Body of pancreas (tissue), 4 donors: ENCODE measurements around the gene HOXA13.

Experiments
- POLR2A ChIP-seq, 3 donors: fragments of 450-650 bp; IDR thresholded peaks; one replicate each; pipeline ENCODE4 v1.6.1; 2016; ENCODE audit warnings: antibody characterized with exemption in 3 of 3, mild to moderate bottlenecking in 2 of 3
- TF ChIP-seq, protein P1 (sequence below), 7 experiments: fragments of 450-650 bp in 4 of 7; fragments of 200-600 bp in 3 of 7; sonication (generic) in 3 of 7; IDR thresholded peaks; one replicate each; pipeline ENCODE4 v1.5.1; 2016 to 2019; ENCODE audit warnings: antibody characterized with exemption in 7 of 7

- TF ChIP-seq POLR2A (IDR thresholded peaks at IDR 0.05) = no peak
- TF ChIP-seq, protein P1, sequence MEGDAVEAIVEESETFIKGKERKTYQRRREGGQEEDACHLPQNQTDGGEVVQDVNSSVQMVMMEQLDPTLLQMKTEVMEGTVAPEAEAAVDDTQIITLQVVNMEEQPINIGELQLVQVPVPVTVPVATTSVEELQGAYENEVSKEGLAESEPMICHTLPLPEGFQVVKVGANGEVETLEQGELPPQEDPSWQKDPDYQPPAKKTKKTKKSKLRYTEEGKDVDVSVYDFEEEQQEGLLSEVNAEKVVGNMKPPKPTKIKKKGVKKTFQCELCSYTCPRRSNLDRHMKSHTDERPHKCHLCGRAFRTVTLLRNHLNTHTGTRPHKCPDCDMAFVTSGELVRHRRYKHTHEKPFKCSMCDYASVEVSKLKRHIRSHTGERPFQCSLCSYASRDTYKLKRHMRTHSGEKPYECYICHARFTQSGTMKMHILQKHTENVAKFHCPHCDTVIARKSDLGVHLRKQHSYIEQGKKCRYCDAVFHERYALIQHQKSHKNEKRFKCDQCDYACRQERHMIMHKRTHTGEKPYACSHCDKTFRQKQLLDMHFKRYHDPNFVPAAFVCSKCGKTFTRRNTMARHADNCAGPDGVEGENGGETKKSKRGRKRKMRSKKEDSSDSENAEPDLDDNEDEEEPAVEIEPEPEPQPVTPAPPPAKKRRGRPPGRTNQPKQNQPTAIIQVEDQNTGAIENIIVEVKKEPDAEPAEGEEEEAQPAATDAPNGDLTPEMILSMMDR (IDR thresholded peaks at IDR 0.05) = no peak
Measured at GRCh38 chr7:27173511-27173955, 26.4 kb downstream of the HOXA13 start.
